ENCODE results near the gene GPR37L1.
A peak's percentile ranks its signal among the peaks of the same experiment; 100 is the strongest.

The GPR37L1 gene

DNA sequence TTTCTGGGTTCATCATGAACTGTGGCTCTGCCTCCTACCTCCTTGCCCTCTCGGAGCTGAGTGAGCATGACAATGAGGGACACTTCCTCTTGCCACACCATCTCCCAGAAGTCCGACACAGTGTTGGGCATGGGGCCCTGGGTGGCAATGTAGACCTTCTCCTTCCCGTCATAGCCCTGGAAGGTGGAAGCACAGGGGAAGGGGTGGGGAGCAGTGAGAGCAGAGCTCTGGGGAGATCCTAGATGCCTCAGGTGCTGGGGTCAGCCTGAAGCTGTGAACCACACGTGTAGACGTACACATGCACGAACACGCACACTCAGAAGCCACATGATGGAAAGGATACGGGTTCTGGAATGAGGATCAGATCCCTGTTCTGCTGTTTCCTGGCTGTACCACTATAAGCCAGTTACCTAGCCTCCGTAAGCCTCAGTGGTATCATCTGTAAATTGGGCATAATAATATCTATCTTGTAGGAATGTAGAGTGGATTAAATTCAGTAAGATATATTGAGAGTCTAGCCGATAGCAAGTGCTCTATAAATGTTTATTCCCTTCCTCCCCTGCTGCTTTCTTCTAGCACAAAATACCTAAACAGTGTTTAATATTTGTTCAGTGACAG is 31.5 kb downstream of the GPR37L1 start:
- no peak for DNase-seq (ENCODE audit: low read depth in 2 of 3, low spot score in 1 of 3)

DNA sequence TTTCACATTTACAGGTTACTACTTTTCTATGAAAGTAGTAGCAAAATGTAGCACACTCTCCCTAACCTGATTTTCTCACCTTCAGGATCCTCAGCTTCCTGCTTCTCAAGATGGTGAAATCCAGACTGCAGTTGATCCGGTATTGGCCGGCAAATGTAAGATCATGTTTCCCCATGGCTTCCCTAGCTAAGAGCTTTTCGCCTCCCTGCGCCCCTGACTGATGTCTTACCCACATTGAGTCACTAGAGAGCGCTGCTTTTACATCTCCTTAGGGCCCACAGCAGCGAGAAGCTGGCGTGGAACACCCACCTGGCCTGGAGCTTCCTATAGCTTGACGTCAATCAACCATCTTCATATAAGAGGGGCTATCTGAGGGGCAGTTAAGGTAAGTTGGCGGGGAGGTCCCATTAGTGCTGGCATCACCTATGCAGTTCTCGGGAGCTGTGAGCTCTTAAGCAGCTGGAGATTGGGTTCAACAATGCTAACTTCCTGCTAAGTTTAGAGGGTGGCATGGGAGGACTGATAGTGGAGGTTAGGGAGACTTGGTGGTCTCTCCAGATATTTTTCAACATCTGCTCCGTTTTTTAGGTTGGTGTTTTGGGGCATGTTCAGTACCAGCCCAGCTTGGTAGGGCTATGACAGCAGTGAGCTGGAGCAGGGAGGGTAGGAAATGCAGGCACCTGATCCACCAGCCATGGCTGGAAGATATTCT is 32.2 kb downstream of the GPR37L1 start:
- DNase-seq (ENCODE audit: low read depth in 2 of 3, low spot score in 1 of 3): peak in 1 of 3 donors; percentile 38

DNA sequence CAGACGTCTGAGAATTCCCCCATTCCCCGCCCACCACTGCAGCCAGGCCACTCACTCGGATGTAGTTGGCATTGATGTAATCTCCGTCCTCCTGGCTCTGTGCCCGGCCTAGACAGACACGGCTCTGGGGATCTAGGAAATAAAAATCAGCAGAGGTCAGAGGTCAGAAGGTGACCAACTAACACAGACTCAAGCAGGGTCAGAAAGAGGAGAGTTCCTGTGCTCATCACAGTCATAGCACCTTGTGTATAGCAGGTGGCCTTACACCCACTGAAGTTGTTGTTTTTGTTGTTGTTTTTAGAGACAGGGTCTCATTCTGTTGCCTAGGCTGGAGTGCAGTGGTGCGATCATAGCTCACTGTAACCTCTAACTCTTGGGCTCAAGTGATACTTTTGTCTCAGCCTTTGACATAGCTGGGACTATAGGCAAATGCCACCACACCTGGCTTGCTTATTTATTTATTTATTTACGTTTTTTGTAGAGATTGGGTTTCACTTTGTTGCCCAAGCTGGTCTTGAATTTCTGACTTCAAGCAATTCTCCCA is 32.8 kb downstream of the GPR37L1 start:
- no peak for DNase-seq (ENCODE audit: low read depth in 2 of 3, low spot score in 1 of 3)

DNA sequence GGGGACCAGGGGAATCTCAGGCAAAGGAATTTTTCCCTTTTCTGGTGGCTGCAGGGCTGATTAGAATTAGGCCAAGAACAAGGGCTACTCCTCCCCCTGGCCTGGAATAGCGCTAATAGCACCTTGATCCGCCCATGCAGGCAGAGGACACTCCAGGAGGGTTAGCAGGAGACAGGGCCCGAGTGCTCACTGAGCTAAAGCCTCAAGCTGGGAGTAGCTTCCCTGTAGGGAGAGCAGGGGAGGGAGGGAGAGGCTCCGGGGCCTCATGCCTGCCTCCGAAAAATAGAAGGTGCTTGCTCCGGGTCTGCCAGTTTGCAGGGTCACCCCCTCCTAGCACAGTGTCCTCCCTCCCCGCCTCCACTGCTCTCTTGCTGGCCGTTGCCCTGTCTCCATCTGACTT is 33.9 kb downstream of the GPR37L1 start:
- no peak for DNase-seq (ENCODE audit: low read depth in 2 of 3, low spot score in 1 of 3)

DNA sequence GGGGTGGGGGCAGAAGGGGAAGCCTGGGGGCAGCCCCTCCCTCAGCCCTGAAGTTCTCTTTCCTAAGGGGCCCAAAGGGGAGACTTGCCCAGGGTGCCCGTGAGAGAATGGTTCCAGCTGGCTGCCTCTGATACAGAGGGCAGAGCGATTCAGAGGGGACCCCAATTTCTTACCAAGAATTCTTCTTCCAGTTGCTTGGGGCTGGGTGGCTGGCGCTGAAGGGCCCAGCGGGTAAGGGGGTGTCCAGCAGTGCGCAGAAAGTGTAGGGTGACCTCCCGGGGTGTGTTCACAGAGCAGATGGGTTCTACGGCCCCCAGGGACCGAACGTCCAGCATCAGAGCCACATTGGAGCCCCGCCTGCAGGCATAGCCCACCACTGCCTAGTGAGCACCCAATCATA is 35.2 kb downstream of the GPR37L1 start:
- no peak for DNase-seq (ENCODE audit: low read depth in 2 of 3, low spot score in 1 of 3)

DNA sequence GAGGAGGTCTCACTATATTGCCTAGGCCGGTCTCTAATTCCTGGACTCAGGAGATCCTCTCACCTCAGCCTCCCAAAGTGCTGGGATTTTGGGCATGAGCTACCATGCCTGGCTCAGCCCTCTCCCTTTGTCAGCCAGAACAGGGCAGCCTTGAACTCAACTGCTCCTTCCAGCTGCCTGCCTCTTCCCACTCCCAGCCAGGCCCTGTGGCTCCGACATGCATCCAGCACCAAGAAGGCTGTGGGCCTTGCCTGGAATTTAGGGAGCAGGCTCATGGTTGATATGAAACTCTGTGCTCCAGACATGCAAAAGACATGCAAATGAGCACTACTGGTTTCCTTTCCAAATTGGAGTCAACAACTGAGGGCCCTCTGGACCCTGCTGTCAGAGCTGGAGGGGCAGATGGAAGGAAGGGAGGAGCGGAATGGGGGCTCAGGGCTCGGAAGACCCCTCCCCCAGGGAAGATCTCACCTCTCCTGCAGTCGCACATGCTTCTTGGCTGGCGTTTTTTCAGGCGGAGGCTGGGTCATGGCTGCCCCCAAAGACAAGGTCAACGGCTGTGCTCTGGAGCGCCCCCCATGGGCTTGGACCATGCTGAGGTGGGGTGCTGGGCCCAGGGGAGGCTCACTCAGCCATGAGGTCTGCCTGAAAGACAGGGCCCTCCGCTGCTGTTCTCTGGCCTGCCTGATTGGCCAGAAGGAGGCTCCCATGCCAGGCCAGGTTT is 36.3 kb downstream of the GPR37L1 start:
- no peak for DNase-seq (ENCODE audit: low read depth in 2 of 3, low spot score in 1 of 3)

DNA sequence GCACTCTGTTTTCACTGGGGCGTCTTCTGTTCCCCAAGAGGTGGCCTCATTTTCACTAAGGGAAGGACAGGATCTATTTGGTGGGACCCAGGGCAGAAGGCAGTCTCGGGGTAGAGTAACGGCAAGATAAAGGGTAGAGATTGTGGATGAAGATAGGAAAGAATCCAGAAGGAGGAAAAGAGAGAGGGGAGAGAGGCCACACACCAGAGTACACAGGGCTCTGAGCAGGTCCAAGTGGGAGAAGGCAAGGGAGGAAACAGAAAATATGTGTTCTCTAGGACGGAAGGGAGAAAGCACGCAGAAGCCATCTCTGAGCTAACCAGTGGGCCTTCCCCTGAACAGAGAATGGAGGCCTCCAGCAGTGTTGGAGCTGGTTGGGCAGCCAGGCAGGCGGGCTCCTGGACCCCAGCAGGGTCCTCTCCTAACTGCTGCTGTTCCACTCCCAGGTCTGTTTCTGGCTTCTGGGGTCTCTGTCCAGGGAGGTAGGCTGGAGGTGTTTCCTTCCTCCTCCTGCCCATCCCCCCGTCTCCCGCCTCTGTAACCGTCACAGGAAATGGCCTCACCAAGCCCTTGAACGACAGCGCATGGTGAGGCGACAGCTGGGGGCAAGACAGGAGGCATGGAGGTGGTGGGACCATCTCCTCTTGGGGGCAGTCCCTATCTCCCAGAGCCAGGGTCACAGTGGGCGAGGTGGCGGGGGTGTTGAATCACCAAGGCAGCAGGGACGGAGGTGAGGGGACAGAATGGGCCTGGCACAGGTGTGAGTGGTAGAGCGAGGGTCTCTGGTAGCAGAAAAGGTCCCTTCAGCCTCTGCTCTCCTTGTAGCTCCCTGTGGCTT is 37.0 kb downstream of the GPR37L1 start:
- DNase-seq (ENCODE audit: low read depth in 2 of 3, low spot score in 1 of 3): peak in 2 of 3 donors; percentile 56 to 61

DNA sequence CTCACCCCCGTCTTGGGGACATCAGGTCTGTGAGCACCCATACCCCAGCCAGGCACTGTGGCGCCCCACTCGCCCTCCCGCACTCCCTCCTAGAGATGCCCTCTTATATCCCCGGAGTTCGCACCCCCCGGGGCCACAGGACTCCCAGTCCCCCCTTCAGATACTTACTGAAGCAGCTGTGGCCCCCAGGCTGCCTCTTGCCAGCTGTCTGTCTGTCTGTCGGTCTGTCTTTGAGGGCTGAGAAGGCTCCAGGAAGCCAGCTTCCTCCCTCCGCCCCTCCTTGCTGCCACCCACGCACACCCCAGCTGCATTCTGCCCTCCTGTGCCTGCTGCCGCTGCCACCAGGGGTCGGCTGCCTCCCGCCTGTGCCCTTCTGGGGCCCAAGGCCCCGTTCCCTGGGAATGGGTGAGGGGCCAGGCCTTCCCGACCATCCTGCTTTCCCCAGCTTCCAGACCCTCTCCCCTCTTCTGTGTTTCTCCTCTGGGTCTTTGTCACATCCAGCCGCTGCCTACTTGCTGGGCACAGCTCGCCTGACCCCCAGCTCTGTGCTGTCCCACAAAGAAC is 37.7 kb downstream of the GPR37L1 start, which contains the start of gene PTPN7:
PTPN7 (minus strand) TSS at position 226 of the 564 bp plus-strand sequence. CDS start 1,200 bp downstream, outside the sequence.
- DNase-seq (ENCODE audit: low read depth in 2 of 3, low spot score in 1 of 3): peak; percentile 80 to 91 (median 87)

DNA sequence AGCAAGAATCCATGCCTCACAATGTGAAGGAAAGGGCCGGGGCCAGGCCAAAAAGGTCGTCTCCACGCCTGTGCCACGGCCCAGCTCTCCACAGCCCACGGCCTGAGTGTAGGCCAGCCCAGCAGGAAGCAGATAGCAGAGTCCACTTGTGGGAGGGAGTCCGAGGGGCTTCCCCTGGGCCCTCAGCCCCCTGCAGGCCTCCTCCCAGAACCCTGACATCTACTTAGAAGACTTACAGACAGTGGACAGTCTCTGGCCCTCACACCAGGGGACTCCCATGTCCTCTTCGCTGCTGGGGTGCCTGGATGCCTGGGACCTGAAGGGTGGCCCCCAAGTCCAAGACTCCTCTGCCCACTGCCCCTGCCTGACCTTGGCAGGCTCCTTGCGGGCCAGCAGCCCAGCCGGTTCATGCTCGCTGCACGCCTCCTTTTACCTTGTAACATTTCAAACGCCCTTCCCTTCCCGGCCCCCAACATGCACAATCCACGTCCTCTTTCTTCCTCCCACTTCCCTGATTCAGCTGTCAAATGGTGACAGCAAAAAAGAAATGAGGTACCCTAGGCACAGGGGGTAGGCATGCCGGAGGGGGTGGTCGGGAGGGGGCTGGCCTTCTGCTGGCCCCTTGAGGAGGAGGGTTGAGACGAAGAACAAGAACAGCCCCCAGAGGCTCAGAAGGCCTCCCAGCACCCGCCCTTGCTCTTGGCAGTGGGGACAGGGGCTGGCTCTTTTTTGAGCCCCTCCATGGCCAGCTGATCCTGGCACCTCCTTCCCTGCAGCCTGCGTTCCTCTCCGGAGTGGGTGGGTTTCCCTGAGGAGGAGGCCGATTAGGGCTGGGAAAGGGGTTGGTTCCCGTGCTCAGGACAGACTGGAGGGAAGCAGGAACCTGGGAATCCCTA is 38.7 kb downstream of the GPR37L1 start:
- no peak for DNase-seq (ENCODE audit: low read depth in 2 of 3, low spot score in 1 of 3)

DNA sequence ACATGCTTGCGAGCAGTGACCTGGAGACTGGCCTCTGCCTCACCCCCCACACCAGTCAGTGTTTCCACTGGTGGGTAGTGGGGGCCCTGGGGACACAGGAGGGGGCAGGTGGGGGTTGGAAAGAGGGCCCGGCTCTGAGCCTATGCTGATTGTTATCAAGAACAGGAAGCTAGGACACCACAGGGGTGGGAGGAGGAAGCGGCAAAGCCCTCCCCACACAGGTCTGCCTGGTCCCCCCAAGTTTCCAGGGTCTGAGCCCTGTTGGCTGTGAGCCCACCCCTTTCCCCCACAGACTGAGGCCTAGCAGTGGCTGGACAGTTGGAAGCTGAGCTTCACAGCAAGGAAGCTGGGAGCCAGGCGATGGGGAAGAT is 39.3 kb downstream of the GPR37L1 start:
- peak in 2 of 3 donors; percentile 40 to 48 for DNase-seq (ENCODE audit: low read depth in 2 of 3, low spot score in 1 of 3)

DNA sequence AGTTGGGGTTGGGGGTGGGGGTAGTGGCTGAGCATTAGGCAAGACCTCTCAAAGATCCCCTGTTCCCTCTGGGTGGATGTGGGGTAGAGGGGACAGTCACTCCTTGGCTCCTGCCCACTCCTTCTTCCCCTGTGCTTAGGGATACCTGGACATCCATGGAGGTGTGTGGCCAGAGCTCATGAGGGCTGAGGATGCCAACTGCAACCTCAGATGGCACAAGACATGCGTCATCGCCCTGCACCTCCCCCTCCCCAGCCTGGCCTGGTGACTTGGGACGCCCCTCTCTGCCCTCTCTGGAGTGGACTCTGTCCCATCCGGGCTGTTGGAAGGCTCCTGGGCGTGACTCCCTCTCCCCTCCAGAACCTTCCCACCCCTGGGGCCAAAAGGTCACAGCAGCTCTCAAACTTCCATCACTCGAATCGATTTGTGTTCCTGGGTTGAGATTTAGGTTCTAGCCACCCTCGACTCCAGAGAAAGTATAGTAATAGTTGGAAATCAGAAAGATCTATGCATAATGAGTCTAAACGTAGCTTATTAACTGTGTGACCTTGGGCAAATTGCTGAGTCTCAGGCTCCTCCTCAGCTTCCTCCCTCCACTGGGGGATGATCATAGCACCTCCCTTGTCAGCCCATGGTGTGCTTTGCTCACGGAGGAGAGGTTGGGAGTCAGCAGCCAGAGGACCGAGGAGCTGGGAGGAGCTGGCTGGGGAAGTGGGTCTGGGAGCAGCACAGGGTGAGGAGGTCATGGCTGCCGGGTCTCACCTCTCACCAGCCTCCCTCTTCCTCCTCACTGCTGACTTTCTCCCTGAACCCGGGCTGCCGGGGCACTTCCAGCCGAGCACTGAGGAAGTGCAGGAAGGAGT is 39.9 kb downstream of the GPR37L1 start:
- DNase-seq (ENCODE audit: low read depth in 2 of 3, low spot score in 1 of 3): peak in 1 of 3 donors; percentile 20

DNA sequence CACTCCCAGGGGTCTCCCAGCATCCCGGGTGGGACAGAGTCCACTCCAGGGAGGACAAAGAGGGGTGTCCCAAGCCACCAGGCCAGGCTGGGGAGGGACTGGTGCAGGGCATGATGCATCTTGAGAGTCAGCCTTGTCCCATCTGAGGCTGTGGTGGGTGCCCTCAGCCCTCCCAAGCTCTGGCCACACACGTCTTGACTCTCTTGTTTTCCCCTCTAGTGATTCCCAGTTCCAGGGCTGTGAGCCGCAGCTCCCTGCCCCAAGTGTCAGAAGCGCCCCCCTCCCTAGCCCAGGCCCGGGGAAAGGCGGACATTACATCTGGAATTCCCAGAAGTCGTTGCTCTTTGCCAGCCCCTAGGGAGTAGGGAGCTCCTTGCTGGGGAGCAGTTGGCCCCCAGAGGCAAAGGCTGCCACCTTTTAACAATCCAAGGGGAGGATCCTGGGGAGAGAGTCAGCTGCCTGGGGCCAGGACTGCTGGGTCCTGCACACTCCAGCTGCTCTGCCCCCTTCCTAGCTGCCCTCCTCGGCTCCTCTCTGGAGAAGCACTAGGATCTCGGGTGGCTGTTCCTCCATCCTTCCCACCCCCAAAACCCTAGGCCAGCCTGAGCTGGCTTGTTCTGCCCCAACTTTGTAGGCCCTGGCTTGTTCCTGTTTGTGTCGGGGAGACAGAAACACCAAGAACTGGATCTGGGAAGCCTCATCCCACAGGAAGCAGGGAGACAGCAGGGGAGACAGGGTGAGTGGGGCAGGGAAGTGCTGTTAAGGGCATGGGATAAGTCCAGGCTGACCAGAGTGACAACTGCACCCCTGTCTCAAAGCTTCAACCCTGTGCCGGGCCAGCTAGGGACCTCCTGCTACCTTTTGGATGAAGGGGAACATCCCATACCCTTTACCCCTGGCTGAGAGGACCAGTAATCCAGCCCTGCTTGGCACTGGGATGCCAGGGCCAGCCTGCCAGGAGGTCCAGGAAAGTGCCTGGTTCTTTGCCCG is 40.9 kb downstream of the GPR37L1 start:
- no peak for DNase-seq (ENCODE audit: low read depth in 2 of 3, low spot score in 1 of 3)

DNA sequence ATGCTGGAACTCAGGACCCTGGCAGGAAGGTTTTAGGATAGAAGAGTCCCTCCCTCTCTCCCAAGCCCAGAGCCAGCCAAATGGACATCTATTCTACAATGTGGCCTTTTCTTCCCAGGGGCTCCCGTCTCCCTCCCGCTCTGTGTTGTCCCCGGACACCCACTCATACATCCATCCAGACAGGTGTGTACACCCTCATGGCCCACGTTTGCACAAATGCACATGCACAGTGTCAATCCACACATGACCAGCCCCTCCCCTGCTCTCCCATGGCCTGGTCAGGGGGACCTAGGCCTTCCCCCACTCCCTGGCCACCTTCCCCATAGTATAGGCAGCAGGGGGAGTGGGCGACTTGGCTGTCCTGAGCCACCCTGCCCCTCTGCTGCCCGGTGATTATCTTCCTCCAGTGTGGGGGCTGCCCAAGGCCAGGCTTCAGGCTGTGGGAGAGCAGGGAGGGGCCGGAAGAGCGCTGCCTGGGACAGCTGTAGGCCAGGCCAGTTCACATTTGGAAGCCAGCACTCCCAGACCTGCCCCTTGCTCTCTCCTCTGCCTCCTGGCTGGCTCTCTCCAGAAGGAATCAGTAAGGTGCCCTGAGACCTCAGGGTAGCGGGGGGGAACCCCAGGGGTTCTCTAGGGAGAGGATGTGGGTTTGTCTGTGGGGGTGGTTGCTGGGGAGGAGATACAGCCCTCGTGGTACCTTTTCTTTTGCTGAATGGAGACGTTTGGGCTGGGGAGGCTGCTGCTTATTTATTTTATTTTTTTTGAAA is 41.7 kb downstream of the GPR37L1 start:
- DNase-seq (ENCODE audit: low read depth in 2 of 3, low spot score in 1 of 3): peak in 2 of 3 donors; percentile 49 to 58

DNA sequence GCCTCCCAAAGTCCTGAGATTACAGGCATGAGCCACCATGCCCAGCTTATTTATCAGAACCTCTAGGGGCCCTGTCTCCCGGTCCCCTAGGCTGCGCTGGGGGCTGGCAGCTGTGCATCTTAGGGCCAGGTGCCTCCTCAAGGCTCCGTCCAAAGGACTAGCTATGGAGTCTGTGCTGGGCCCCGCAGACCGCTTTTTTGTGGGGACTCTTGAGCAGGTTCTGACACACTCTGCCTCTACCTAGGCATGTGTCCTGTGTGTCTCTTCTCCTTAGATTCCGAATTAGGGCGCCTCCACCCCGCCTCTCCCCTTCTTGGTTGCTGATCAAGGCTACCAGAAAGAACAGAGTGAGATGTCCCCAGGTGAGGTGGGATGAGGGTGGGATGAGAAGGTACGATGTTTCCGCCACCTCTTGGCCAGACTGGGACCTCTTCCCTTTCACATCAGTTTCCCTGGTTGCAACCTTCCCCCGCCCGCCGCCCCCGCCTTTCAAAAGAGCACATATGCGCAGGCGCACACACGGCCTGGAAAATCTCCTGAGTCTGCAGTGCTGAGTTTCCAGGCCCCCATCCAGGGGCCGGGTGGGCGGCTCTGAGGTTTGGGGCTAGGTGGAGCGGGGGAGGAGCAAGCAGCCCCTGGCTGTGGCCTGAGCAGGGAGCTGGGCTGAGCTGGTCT is 42.7 kb downstream of the GPR37L1 start:
- DNase-seq (ENCODE audit: low read depth in 2 of 3, low spot score in 1 of 3): peak in 1 of 3 donors; percentile 48

DNA sequence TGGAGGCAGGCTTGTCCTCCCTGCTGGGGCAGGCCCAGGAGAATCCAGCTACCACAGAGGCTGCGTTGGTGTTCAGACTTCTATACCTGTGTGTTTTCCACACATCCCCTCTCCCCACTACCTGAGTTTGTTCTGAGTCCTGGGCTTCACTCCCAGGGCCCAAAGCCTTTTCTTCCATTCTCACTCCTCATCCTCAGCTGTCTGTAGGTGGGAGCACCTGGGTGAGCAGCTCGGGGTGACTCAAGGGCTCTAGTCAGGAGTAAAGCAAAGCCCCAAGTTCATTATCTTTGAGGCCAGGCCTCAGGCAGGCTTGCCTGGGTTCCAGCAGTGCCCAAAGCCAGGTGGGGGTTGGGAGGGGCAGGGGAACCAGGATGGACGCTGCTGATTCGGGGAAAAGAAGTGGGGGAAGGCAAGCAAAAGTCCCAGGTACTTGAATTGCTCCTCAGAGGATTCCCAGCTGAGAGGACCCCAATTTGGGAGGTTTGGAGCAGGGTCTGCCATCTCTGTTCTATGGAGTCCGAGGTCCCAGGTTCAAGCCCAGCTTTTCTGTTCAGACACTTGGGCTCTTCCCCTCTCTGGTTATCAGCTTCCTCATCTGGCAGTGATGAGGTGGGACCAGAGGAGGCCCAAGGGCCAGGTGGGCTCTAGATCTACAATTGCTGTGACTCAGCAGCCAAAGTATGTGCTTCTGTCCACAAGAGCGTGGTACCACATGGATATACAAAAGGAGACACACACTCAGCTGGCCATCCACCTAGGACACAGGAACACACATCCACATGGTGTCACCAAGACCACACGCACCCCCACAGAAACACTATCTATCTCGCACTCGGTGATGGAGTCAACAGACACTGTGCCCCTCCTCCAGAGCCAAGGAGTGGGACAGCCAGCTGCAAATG is 43.5 kb downstream of the GPR37L1 start:
- no peak for DNase-seq (ENCODE audit: low read depth in 2 of 3, low spot score in 1 of 3)

Measured in stimulated activated CD4-positive, alpha-beta T cell treated with anti-CD3 and anti-CD28 coated beads, Interleukin-12 subunit alpha, Interleukin-12 subunit beta, amount 100 ng/mL, for 48 hours (primary cell).